ENCODE measurements around the gene SGK1.

SGK1 gene

DNA sequence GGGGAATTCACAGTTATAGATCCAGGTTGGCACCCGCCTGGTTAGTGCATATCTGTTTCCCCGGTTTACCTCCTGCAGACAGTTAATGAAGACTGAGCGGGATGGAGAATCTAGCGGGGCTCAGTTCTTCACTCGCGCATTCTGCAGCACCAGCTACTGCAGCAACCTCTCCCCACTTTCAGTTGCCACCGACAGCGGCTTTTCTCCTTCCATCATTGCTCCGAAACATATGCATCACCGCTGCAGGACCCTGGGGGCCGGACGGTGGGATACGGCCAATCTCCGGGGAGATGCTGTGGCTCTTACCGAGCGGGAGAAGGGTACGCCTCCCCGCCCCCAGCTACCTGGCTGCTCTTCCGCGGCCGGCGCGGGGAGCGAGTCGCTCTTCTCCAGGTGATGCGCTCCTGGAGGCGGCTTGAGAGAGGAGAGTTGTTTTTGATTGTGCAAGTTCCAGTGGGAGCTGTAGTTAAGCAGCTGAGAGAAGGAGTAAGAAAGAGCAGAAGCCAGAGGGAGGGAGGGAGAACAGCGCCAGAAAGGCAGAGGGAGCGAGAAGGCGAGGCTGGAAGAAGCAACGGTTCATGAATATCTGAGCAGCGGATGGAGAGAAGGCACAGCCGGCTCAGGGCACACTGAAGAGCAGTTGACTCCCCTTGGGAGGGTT is at the start of gene SGK1:
Gene SGK1, minus strand, starts transcription at position 642 of the 661 bp plus-strand sequence. CDS start 652 bp downstream, outside the sequence.
- no peak for DNase-seq

DNA sequence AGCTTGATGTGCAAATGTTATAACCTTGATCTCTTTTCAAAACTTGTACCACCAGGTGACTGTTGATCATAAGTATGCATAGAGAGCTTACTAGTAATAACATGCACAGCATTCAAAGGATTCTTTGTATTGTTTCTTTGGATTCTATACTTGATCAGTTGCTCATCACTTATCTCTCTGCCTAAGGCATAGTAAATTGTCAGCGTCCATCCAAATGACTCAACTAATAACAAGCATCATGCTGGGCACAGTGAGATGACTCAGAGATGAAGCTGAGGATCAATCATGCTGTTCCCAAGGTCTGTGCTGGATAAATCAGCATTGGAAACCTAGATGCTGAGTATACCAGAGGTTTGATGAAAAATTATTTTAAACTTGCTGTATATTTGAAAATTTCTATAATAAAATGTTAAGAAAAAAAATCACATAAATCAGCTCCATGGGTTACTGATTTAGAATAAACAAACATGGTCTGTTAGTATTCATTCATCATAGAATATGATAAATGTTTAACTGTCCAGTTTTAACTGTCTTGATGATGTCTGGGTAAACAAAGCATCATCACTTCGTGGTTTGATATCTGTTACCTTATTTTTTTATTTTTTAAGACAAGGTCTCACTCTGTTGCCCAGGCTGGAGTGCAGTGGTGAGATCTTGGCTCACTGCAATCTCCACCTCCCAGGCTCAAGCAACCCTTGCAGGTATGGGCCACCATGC is 45.6 kb upstream of the SGK1 start:
- DNase-seq, result no peak

DNA sequence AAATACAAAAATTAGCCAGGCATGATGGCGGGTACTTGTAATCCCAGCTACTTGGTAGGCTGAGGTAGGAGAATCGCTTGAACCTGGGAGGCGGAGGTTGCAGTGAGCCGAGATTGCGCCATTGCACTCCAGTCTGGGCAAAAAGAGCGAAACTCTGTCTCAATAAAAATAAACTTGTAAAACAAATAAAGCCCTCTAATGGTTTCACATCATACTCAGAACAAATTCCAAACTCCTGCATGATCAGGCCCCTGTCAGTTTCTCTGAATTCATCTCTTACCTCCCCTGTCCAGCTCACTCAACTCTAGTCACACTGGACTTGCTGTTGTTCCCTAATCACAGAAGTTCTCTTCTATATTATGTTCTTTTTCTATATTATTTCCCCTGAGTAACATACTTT is 43.1 kb upstream of the SGK1 start:
- DNase-seq, result no peak

- no peak for DNase-seq
These were observed 41.4 kb upstream of the SGK1 start for GRCh38 chr6:134359302-134359701.

- no peak for DNase-seq
These were observed 40.4 kb upstream of the SGK1 start for GRCh38 chr6:134358320-134358719.

- no peak for DNase-seq
These were observed 39.1 kb upstream of the SGK1 start for GRCh38 chr6:134357022-134357487.

DNA sequence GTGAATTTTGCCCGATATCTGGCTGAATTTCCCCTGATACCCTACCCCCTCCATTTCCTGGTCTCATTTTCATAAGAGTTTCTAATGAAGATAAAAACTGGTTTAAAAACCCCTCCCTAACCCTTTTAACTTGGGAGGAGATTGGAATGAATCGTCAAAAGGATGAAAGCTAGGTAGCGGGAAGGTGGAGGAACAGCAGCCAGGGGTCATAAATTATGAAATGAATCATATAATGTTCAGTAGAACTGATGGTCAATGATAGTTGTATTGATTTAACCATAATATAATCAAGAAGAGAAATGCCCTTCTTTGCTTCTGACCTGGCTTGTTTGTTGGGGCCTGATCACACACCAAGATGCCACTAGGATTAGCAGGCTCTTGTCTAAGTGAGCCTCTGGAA is 38.5 kb upstream of the SGK1 start:
- DNase-seq, result no peak

DNA sequence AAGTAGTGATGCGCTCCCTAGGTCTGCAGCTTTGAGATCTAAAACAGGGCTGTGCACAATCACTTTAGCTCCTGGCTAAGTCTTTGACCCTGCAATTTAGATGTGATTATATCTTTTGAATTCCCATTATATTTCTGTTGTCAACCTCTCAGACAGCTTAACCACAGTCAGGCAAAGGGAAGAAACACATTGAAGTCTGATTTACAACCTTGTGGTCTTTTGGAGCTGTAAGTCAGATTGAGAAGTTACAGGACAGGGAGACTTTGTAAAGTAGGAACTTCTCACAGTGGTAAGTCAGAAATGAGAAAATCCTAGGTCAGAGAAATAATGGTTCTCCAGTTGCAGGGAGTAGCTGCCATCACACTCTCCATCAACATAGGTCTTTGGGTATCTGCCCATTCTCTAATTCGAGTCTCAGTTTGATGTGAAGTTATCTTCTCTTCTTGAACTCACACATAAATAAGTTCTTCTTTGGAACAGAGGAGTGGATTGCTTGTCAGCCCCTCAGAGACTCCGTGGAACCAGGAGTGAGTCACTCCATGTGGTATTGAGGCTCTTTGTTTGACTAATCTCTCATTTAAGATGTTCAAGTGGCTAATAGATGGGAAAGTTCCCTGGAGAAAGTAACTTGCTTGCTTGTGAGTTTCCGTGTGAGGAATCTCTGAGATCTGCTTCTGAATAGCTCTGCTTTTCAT is 35.0 kb upstream of the SGK1 start:
- DNase-seq, result no peak

GRCh38 chr6:134351615-134352474 is 33.9 kb upstream of the SGK1 start:
- no peak for DNase-seq

DNA sequence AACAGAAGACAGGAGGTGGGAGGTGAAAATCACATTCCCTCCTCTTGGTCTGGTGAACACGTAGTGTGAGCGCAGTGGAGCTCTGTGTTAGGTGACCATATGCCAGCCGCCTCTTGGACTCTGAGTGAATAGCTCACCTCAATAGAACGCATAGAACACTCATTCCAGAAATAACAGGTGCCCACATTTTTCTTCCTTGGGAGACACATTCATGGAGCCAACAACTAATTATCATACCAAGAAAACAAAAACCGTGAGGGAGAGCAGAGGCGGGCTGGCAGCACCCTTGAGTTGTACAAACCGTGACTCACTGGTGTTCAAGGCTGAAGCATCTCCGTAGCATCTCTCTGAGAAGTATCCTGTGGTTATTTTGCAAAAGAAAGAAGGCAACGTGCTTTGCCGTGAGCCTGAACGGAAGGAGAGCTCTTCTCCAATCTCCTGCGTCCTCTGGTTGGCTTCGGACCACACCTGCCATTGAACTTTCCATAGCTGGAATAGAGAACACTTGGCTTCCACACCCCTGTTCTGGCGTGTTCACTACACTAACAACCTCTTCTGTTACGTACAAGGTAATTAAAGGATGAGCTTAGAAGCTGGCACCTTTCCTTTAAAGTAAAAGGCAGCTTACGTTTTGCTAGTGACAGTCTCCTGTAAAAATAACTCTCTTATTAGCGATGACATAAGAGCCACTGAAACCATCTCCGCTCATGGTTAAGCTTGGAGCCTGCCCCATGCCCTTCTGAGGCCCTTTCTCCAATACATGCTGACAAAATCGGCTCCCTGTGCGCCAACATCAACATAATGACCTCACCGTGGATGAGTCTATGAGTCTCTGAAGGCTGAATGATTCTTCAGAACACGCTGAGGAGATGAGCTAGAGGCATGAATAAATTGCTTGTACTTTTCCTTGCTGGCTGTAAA is 30.2 kb upstream of the SGK1 start:
- no peak for DNase-seq

DNA sequence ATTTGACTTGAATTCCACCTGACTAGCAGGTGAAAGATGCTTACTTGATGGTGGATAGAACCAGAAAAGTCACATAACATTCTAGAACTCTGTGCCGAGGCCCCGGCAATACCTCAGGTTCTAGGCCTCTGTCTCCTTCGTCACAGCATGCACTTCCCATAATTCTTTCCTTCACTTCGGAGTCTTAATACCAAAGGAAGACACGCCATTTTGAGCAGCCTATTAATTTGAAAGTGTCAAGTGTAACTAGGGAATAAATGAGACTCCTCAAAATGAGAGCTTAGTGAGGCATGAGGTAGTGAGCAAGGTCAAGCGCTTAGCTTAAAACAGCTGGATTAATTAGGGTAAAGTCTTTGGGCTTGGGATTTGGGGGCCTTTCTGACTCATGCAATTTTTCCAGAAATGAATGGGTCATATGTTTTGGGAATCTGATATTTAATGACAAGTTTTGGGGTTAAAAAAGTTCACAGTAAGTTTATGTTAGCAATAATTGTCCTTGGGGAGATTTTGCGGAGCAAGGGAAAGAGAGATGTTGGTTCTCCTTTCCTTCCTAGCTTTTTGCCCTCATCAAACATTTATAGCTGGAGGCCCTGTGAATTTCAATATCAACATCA is 29.1 kb upstream of the SGK1 start:
- no peak for DNase-seq

DNA sequence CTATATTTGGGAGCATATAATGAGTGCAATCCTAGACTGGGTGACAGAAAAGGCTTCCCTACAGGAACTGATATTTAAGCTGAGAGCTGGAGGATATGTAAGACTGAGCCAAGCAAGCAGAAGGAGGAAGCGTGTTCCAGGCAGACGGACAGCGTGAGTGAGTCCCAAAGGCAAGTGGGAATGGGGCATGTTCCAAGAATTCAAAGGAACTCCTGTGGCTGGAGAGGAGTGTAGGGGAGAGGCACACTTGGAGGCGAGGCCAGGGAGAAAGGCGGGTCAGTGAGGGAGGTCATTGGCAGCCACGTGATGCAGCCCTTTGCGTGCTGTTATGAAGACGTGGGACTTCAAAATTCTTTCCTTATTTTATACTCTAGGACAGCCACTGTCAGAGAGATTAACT is 27.9 kb upstream of the SGK1 start:
- DNase-seq, result no peak

- DNase-seq, result no peak
These were observed 25.2 kb upstream of the SGK1 start for GRCh38 chr6:134343066-134343465.

GRCh38 chr6:134341999-134342567 is 24.2 kb upstream of the SGK1 start:
- DNase-seq, result no peak

- no peak for DNase-seq
These were observed 22.5 kb upstream of the SGK1 start for GRCh38 chr6:134340179-134340975.

DNA sequence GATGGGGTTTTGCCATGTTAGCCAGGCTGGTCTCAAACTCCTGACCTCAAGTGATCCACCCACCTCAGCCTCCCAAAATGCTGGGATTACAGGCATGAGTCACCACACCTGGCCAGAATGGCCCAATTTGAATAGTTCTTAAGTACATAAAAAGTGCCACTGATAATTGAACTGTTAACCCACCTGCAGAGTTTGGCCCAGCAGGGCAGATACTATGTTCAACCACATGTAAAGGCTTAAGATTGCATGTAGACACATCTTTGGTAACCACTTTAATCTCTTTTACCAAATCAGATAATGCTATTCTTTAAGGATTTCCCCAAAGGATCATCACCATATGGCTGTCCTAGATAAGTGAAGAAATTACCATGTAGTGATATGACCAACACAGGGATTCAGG is 21.3 kb upstream of the SGK1 start:
- DNase-seq, result no peak

- no peak for DNase-seq
These were observed 13.3 kb upstream of the SGK1 start for GRCh38 chr6:134331256-134331655.

DNA sequence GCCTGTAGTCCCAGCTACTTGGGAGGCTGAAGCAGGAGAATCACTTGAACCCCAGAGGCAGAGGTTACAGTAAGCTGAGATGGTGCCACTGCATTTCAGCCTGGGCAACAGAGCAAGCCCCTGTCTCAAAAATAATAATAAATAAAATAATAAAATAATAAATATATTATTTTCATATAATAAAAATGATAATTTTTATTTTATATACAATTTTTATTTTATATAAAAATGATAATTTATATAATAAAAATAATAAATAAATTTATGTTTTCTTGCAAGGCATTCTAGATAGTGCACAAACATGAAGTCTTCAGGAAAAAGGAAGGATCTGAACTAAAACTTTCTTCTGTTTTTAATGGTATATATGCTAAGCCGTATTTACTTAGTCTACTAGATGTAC is 12.6 kb upstream of the SGK1 start:
- no peak for DNase-seq

DNA sequence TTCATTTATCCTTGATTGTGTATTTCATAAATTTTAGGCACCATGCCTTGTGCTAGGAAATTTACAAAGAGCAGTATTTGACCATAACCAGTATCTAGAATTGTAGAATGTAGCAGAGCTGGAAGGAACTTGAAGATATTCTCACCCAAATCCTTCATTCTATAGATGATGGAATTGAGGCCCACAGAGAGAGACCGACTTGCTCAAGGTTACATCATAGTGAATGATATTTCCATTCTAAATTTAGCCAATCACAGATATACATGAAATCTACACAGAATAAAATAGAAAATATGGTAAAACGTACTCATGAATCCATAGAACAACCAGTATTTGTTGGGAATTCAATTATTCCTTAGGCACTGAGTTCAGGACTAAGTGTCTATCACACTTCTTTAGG is 10.9 kb upstream of the SGK1 start:
- no peak for DNase-seq

DNA sequence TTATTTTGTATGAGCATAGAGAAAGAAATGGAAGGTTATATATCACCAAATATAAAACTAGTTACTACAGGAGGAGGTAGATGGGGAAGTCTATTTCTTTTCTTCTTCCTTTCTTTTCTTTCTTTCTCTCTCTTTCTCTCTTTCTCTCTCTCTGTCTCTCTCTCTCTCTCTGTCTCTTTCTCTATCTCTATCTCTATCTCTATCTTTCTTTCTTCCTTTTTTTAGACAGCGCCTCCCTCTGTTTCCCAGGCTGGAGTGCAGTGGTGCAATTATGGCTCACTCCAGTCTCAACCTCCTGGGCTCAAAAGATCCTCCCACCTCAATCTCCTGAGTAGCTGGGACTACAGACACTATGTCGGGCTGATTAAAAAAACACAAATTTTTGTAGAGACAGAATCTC is 10.2 kb upstream of the SGK1 start:
- DNase-seq, result no peak
